Measurements from ENCODE around the gene C5orf15.

DNA sequence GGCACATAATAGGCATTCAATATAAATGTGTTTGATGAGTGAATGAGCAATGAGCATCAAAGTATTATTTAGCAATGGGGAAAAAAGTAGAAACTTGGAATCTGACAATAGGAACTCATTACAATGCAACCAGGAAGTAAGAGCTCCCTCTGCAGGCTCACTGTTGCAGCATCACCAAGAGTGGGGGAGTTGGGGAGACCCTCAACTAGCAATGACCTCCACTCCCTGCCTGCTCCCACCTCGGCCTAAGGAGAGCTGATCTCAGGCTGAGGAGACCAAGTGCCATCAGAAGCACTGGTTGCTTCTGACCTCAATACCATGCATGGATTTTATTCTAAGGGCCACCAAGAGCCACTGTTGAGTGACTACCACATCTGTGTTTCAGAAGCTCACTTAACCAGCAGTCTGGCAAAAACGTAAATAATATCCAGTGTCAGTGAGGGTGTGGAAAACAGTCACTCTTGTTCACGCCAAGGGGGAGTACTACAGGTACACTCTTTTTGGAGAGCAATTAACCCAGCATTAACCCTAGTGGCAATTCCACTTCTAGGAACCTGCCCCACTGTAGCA lies 28.3 kb upstream of the C5orf15 start:
- TF ChIP-seq CTCF (IDR thresholded peaks at IDR 0.05; ENCODE audit: low read depth, low read length, missing input control) (peak; percentile 16), TAF1 (conservative IDR thresholded peaks at IDR 0.05) (no peak), REST (IDR thresholded peaks at IDR 0.05) (no peak), RAD21 (IDR thresholded peaks at IDR 0.05) (peak in 1 of 2 donors; percentile 16), SP1 (IDR thresholded peaks at IDR 0.05) (no peak), JUND (IDR thresholded peaks at IDR 0.05) (no peak), YY1 (IDR thresholded peaks at IDR 0.05) (no peak), GABPA (IDR thresholded peaks at IDR 0.05 in 1 of 2, conservative IDR thresholded peaks at IDR 0.05 in 1 of 2) (no peak)
